ENCODE data around the gene EIF3B.
"Not testable (repeated sequence)": the region's sequence is repeated elsewhere in the genome, so short reads cannot be mapped to it uniquely, and the experiment has no call there.

Gene EIF3B

DNA sequence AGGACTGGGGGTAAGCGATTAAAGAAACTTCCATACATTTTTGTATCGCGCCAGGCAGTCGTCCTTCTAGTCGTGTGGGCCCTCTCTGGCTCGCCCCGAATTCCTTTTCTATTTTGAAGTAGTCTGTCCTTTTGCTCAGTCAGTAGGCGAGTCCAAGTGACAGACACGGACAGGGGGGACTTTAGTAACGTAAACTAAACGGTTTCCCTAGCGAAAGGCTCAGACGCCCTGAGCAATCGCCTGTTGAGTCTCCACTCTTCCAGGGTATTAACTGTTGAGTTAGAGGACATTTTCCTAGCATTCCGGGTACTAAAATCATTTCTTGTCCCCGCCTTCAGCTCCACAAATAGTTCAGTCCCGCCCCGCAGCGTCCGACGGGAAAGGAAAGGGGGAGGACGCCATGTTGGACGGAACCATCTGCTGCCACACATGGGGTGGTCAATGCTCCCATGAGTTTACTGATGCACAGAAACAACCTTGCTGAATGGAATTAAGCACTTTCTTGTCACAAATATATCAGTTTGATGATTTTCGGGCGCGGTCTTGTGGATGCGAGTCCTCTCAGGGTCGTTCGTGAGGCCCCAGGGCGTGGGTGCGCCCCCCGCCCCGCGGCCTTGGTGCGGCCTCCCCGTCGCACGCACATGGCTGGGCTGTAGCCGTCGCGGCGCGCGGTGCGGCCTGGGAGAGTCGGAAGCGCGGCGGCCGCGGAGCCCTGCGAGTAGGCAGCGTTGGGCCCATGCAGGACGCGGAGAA, at the start of gene EIF3B:
TSS of gene EIF3B (plus strand) at position 642 of the 753 bp plus-strand sequence. CDS start at position 737, 95 bp downstream.
- Histone ChIP-seq H2AFZ (ENCODE audit: low read depth, low read length) (peak within 1 kb of the TSS; percentile 97), H3K4me1 (ENCODE audit: insufficient read depth, low read length) (peaks cover 17% of the 10 kb centered on the region), H3K9me3 (ENCODE audit: low read length) (no peaks in the 10 kb centered on the region), H3K4me3 (ENCODE audit: low read length) (peak within 1 kb of the TSS; percentile 63), H3K27me3 (ENCODE audit: insufficient read depth, low read length) (no peaks in the 10 kb centered on the region), H3K36me3 (ENCODE audit: insufficient read depth, low read length) (peaks cover 20% of the 10 kb centered on the region)

GRCh38 chr7:2305258-2305657, 49.4 kb upstream of the EIF3B start:
- H3K4me1 ChIP-seq (ENCODE audit: insufficient read depth, low read length), result peaks cover 14% of the 10 kb centered on the region
- H3K4me3 ChIP-seq (ENCODE audit: low read length); H2AFZ ChIP-seq (ENCODE audit: low read depth, low read length); H3K9me3 ChIP-seq (ENCODE audit: low read length); H3K36me3 ChIP-seq (ENCODE audit: insufficient read depth, low read length); H3K27me3 ChIP-seq (ENCODE audit: insufficient read depth, low read length): not testable (repeated sequence)

DNA sequence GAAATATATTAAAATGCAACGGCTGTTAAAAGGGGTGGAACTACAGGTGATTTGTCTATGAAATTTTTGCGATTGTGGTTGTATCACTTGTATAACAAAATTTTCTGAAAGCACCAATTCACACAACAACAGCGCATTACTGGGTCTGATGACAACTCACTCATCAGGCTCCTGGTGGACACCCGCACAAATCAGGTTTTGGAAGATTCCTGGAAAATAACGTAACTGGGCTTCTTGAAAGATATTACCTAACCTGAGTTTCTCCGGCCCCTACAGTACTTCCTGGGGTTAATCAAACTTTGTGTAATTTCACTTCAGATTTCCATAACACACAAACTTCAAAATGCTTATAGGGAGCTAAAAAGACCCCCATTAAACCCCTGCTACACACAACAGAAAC, 47.9 kb upstream of the EIF3B start:
- Histone ChIP-seq H3K4me1 (ENCODE audit: insufficient read depth, low read length) (peaks cover 10% of the 10 kb centered on the region), H3K36me3 (ENCODE audit: insufficient read depth, low read length) (peaks cover 2% of the 10 kb centered on the region), H3K27me3 (ENCODE audit: insufficient read depth, low read length) (no peaks in the 10 kb centered on the region), H3K4me3 (ENCODE audit: low read length) (no peak overlapping the region), H2AFZ (ENCODE audit: low read depth, low read length) (no peak overlapping the region), H3K9me3 (ENCODE audit: low read length) (peaks cover 5% of the 10 kb centered on the region)

DNA sequence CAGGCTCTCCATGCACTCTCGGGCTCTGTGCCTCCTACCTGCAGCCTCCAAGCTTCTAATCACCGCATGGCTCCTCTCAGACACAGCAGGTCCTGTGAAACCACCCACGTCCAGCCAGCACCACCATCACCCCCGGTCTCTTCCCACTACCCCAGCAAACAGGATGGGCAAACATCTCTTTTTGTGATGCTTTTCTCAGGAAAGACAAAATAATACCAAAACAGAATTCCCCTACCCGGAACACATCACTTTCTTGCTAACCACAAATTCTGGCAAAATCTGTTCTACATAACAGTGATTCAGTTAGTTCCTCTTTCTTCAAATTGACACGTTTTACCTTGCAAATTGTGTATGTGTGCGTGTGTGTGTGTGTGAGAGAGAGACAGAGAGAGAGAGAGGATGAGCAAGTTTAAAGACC, 46.9 kb upstream of the EIF3B start:
- Histone ChIP-seq H3K36me3 (ENCODE audit: insufficient read depth, low read length) (peaks cover 2% of the 10 kb centered on the region), H3K4me1 (ENCODE audit: insufficient read depth, low read length) (peaks cover 9% of the 10 kb centered on the region), H2AFZ (ENCODE audit: low read depth, low read length) (no peak overlapping the region), H3K4me3 (ENCODE audit: low read length) (no peak overlapping the region), H3K9me3 (ENCODE audit: low read length) (peaks cover 4% of the 10 kb centered on the region), H3K27me3 (ENCODE audit: insufficient read depth, low read length) (no peaks in the 10 kb centered on the region)

- Histone ChIP-seq H3K27me3 (ENCODE audit: insufficient read depth, low read length) (no peaks in the 10 kb centered on the region), H3K4me1 (ENCODE audit: insufficient read depth, low read length) (peaks cover 9% of the 10 kb centered on the region), H3K4me3 (ENCODE audit: low read length) (no peak overlapping the region), H3K36me3 (ENCODE audit: insufficient read depth, low read length) (peaks cover 2% of the 10 kb centered on the region), H2AFZ (ENCODE audit: low read depth, low read length) (no peak overlapping the region), H3K9me3 (ENCODE audit: low read length) (peaks cover 1% of the 10 kb centered on the region)
Observed at GRCh38 chr7:2309889-2310331, 44.7 kb upstream of the EIF3B start.

- peaks cover 9% of the 10 kb centered on the region for H3K4me1 ChIP-seq (ENCODE audit: insufficient read depth, low read length)
- H3K9me3 ChIP-seq (ENCODE audit: low read length), result peaks cover 1% of the 10 kb centered on the region
- H2AFZ ChIP-seq (ENCODE audit: low read depth, low read length), result no peak overlapping the region
- H3K4me3 ChIP-seq (ENCODE audit: low read length), result no peak overlapping the region
- H3K36me3 ChIP-seq (ENCODE audit: insufficient read depth, low read length), result peaks cover 2% of the 10 kb centered on the region
- H3K27me3 ChIP-seq (ENCODE audit: insufficient read depth, low read length), result no peaks in the 10 kb centered on the region
Observed at GRCh38 chr7:2312267-2312929, 42.2 kb upstream of the EIF3B start.

DNA sequence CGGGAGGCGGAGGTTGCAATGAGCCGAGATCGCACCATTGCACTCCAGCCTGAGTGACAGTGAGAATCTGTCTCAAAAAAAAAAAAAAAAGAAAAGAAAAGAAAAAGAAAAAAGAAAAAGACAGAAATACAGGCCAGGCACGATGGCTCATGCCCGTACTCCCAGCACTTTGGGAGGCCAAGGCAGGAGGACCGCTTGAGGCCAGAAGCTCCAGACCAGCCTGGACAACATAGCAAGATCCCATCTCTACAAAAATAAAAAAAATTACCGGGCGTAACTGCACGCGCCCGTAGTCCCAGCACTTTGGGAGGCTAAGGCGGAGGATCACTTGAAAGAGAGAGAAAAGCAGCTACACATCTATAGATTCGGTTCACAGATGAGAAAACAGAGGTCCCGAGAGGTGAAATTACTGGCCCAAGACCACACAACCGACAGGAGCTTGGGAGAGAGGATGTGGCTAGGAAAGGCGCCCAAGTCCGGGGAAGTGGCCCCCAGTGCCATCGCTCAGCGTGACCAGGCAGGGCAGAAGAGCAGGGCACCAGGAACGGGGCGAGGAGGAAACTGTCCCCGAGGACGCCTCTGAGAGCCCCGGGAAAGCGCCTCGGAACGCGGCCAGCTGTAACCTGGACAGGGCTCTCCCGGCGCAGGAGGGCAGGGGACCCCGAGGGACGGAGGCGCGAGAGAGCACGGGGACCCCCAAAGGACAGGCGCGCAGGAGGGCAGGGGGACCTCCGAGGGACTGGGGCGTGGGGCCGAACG, 41.0 kb upstream of the EIF3B start:
- Histone ChIP-seq H3K36me3 (ENCODE audit: insufficient read depth, low read length) (peaks cover 2% of the 10 kb centered on the region), H2AFZ (ENCODE audit: low read depth, low read length) (peak overlapping the region; percentile 69), H3K9me3 (ENCODE audit: low read length) (peaks cover 1% of the 10 kb centered on the region), H3K4me1 (ENCODE audit: insufficient read depth, low read length) (peaks cover 9% of the 10 kb centered on the region), H3K4me3 (ENCODE audit: low read length) (peak overlapping the region; percentile 70), H3K27me3 (ENCODE audit: insufficient read depth, low read length) (no peaks in the 10 kb centered on the region)

GRCh38 chr7:2314209-2314955, 40.2 kb upstream of the EIF3B start, which contains the start of gene SNX8:
TSS of gene SNX8 (minus strand) at chr7:2314441. CDS start at chr7:2314421, 20 bp downstream.
- Histone ChIP-seq H3K9me3 (ENCODE audit: low read length) (peaks cover 1% of the 10 kb centered on the region), H3K4me1 (ENCODE audit: insufficient read depth, low read length) (peaks cover 9% of the 10 kb centered on the region), H2AFZ (ENCODE audit: low read depth, low read length) (peak within 1 kb of the TSS; percentile 69), H3K36me3 (ENCODE audit: insufficient read depth, low read length) (peaks cover 2% of the 10 kb centered on the region), H3K4me3 (ENCODE audit: low read length) (peak within 1 kb of the TSS; percentile 70), H3K27me3 (ENCODE audit: insufficient read depth, low read length) (no peaks in the 10 kb centered on the region)

GRCh38 chr7:2314956-2315530, 39.6 kb upstream of the EIF3B start:
- H3K27me3 ChIP-seq (ENCODE audit: insufficient read depth, low read length); H2AFZ ChIP-seq (ENCODE audit: low read depth, low read length); H3K36me3 ChIP-seq (ENCODE audit: insufficient read depth, low read length); H3K4me1 ChIP-seq (ENCODE audit: insufficient read depth, low read length); H3K9me3 ChIP-seq (ENCODE audit: low read length): not testable (repeated sequence)
- peak overlapping the region; percentile 51 for H3K4me3 ChIP-seq (ENCODE audit: low read length)

DNA sequence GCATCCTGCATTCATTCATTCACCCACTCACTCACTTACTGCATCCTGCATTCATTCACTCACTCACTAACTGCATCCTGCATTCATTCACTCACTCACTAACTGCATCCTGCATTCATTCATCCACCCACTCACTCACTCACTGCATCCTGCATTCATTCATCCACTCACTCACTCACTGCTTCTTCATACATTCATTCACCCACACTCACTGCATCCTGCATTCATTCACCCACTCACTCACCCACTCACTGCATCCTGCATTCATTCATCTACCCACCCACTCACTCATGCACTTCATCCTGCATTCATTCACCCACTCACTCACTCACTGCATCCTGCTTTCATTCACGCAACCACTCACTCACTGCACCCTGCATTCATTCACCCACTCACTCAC, 38.8 kb upstream of the EIF3B start:
- no peaks in the 10 kb centered on the region for H3K27me3 ChIP-seq (ENCODE audit: insufficient read depth, low read length)
- H3K9me3 ChIP-seq (ENCODE audit: low read length), result peaks cover 1% of the 10 kb centered on the region
- no peaks in the 10 kb centered on the region for H3K4me1 ChIP-seq (ENCODE audit: insufficient read depth, low read length)
- no peak overlapping the region for H2AFZ ChIP-seq (ENCODE audit: low read depth, low read length)
- no peak overlapping the region for H3K4me3 ChIP-seq (ENCODE audit: low read length)
- H3K36me3 ChIP-seq (ENCODE audit: insufficient read depth, low read length), result peaks cover 2% of the 10 kb centered on the region

DNA sequence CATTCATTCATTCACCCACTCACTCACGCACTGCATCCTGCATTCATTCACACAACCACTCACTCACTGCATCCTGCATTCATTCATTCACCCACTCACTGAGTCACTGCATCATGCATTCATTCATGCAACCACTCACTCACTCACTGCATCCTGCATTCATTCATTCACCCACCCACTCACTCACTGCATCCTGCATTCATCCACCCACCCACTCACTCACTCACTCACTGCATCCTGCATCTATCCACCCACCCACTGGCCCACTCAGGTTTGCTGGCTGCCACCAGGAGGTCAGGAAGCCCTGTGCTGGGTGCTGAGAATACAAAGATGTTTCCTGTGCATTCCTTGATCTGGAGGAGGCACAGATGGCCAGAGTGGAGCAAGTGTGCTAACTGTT, 38.0 kb upstream of the EIF3B start:
- Histone ChIP-seq H3K4me3 (ENCODE audit: low read length) (no peak overlapping the region), H2AFZ (ENCODE audit: low read depth, low read length) (no peak overlapping the region), H3K4me1 (ENCODE audit: insufficient read depth, low read length) (no peaks in the 10 kb centered on the region), H3K9me3 (ENCODE audit: low read length) (no peaks in the 10 kb centered on the region), H3K27me3 (ENCODE audit: insufficient read depth, low read length) (no peaks in the 10 kb centered on the region), H3K36me3 (ENCODE audit: insufficient read depth, low read length) (no peaks in the 10 kb centered on the region)

DNA sequence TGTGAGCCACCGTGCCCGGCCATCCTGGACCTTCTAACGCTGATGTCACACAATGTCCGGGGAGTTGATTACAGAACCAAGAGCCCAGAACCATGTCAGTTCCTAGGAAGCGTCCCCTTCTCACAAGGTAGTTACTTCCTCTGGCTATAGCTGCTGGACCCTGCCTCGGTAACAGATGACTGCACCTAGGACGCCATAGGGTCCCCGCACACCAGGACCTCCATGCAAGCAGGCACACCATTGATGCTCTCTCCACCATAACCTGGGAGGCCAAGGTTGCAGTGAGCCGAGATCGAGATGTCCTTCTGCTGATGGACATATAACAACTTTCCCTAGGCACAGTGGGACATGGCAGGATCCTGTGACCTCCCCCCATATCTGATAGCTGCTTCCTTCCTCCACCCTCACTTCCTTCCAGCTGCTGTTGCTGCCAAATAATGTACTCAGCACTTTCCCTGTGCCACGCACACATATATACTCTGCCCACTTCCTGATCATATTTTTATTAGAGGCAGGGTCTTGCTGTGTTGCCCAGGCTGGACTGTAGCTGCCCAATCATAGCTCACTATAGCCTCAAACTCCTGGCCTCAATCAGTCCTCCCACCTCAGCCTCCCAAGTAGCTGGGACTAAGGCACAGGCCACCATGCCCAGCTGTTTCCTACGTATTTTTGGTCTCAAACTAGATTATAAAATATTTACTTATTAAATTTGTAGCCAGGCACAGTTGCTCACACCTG, 36.9 kb upstream of the EIF3B start:
- H2AFZ ChIP-seq (ENCODE audit: low read depth, low read length), result no peak overlapping the region
- no peak overlapping the region for H3K4me3 ChIP-seq (ENCODE audit: low read length)
- H3K27me3 ChIP-seq (ENCODE audit: insufficient read depth, low read length), result no peaks in the 10 kb centered on the region
- H3K36me3 ChIP-seq (ENCODE audit: insufficient read depth, low read length), result no peaks in the 10 kb centered on the region
- no peaks in the 10 kb centered on the region for H3K9me3 ChIP-seq (ENCODE audit: low read length)
- H3K4me1 ChIP-seq (ENCODE audit: insufficient read depth, low read length), result no peaks in the 10 kb centered on the region

Measured in neuron (in vitro differentiated cells).